Endothelial cell of umbilical vein (primary cell): ENCODE results near the gene SYT11. TPM values are rescaled to one million over a fixed set of nuclear protein-coding genes. Genes with fewer than 3 reads are reported as not detected.

Experiments used
- BruUV-seq: library from RNA; stranded (reverse); fragments of 400-500 nt; replicated peaks from 2 replicates; lab custom pipeline; 2021; lab: Mats Ljungman, UMichigan
- CTCF ChIA-PET: fragments of 300-600, 350-600 bp; sonication (Branson Sonifier 250); formaldehyde crosslinking; loops from one replicate; lab custom pipeline; 2021; ENCODE audit warnings: antibody characterized with exemption, inconsistent platforms; lab: Charles Lee
- POLR2A ChIA-PET: fragments of 300-600, 350-600 bp; sonication (Branson Sonifier 250); formaldehyde crosslinking; loops from one replicate; lab custom pipeline; 2021; ENCODE audit warnings: antibody characterized with exemption, inconsistent platforms; lab: Charles Lee
- DNase-seq: peaks from one replicate; pipeline ENCODE4 v3.0.0-alpha.2; 2011; ENCODE audit warnings: low read depth, low spot score
- FAIRE-seq: peaks from 2 replicates; lab custom pipeline; 2011; peaks lifted over from hg19 to GRCh38; lab: Jason Lieb, UNC
- H2AFZ ChIP-seq: 2 replicates; pipeline ENCODE4 v1.6.0; 2012; ENCODE audit warnings: low read depth, low read length, control low read depth, inconsistent platforms
- H3K27ac ChIP-seq: 2 replicates; pipeline ENCODE4 v1.5.1; 2011; ENCODE audit warnings: low read depth, mild to moderate bottlenecking, control low read depth, low read length, moderate library complexity; ENCODE audit not compliant: insufficient read depth
- H3K27me3 ChIP-seq, 2 experiments: 2 replicates each; pipeline versions ENCODE4 v1.6.0 to v1.6.1; 2011; ENCODE audit warnings: low read length in 2 of 2, mixed read lengths in 1 of 2; ENCODE audit not compliant: control insufficient read depth in 2 of 2, insufficient read depth in 2 of 2
- H3K36me3 ChIP-seq, 2 experiments: 2 replicates in 1 of 2; 3 replicates in 1 of 2; pipeline ENCODE4 v1.5.1; 2011; ENCODE audit warnings: low read length in 2 of 2, mild to moderate bottlenecking in 1 of 2, moderate library complexity in 1 of 2; ENCODE audit not compliant: control insufficient read depth in 2 of 2, insufficient read depth in 2 of 2; ENCODE audit errors: extremely low read depth in 1 of 2
- H3K4me1 ChIP-seq: 3 replicates; pipeline ENCODE4 v1.5.1; 2011; ENCODE audit warnings: mild to moderate bottlenecking, low read length; ENCODE audit not compliant: control insufficient read depth, insufficient read depth; ENCODE audit errors: extremely low read depth
- H3K4me2 ChIP-seq: 2 replicates; pipeline ENCODE4 v1.6.1; 2011; ENCODE audit warnings: low read length, control low read depth, mixed read lengths; ENCODE audit not compliant: insufficient read depth
- H3K4me3 ChIP-seq, 3 experiments: fragments of 200-600 bp in 1 of 3; sonication (generic), shearing (Covaris generic) in 1 of 3; replicated peaks in 1 of 3; 2 replicates each; pipeline ENCODE4 v1.5.1; 2011 to 2016; ENCODE audit warnings: control low read depth in 3 of 3, low read length in 3 of 3, mild to moderate bottlenecking in 2 of 3, inconsistent platforms in 1 of 3, low read depth in 1 of 3, moderate library complexity in 1 of 3; ENCODE audit not compliant: insufficient read depth in 1 of 3
- H3K79me2 ChIP-seq: 2 replicates; pipeline ENCODE4 v1.6.0; 2012; ENCODE audit warnings: low read length, inconsistent platforms; ENCODE audit not compliant: control insufficient read depth, insufficient read depth
- H3K9ac ChIP-seq: replicated peaks from 2 replicates; pipeline ENCODE3; 2011; ENCODE audit warnings: low read length, control low read depth; ENCODE audit not compliant: insufficient read depth; ENCODE audit errors: extremely low read depth
- H3K9me1 ChIP-seq: replicated peaks from 3 replicates; pipeline ENCODE4 v1.6.0; 2011; ENCODE audit warnings: mild to moderate bottlenecking, low read length; ENCODE audit not compliant: control insufficient read depth, insufficient read depth; ENCODE audit errors: extremely low read depth
- H3K9me3 ChIP-seq: replicated peaks from 2 replicates; pipeline ENCODE4 v1.5.1; 2012; ENCODE audit warnings: low read length, inconsistent platforms; ENCODE audit not compliant: control insufficient read depth, insufficient read depth
- H4K20me1 ChIP-seq: replicated peaks from 2 replicates; pipeline ENCODE3; 2011; ENCODE audit warnings: mild to moderate bottlenecking, low read length; ENCODE audit not compliant: control insufficient read depth, insufficient read depth; ENCODE audit errors: extremely low read depth
- EZH2 ChIP-seq: IDR thresholded peaks from 2 replicates; pipeline ENCODE4 v1.6.1; 2012; ENCODE audit warnings: borderline replicate concordance, low read depth, mild to moderate bottlenecking, moderate library complexity, low read length, inconsistent platforms; ENCODE audit not compliant: severe bottlenecking
- FOS ChIP-seq: IDR thresholded peaks from 2 replicates; pipeline ENCODE4 v1.6.1; 2011; ENCODE audit warnings: mild to moderate bottlenecking, low read length, moderate library complexity, borderline replicate concordance; ENCODE audit not compliant: insufficient read depth
- GATA2 ChIP-seq: IDR thresholded peaks from 2 replicates; pipeline ENCODE4 v1.7.0; 2011; ENCODE audit warnings: low read depth, mild to moderate bottlenecking, moderate library complexity, mixed read lengths, low read length; ENCODE audit not compliant: insufficient read length, insufficient read depth
- JUN ChIP-seq: IDR thresholded peaks from 2 replicates; pipeline ENCODE4 v1.6.1; 2011; ENCODE audit warnings: borderline replicate concordance, low read depth; ENCODE audit not compliant: insufficient read length, insufficient read depth
- MYC ChIP-seq: IDR thresholded peaks from one replicate; pipeline ENCODE4 v1.6.1; 2011; ENCODE audit warnings: mild to moderate bottlenecking, low read depth, low read length
- POLR2A ChIP-seq: IDR thresholded peaks from 2 replicates; pipeline ENCODE4 v1.6.1; 2012; ENCODE audit warnings: low read depth, mild to moderate bottlenecking, control low read depth, low read length
- POLR2AphosphoS5 ChIP-seq: IDR thresholded peaks from 2 replicates; pipeline ENCODE4 v1.6.1; 2012; ENCODE audit warnings: low read depth, mild to moderate bottlenecking, control low read depth, low read length, moderate library complexity; ENCODE audit not compliant: insufficient read depth
- dilution Hi-C: fragments of 300-500 bp; cut with MboI; formaldehyde crosslinking; loops from one replicate; pipeline ENCODE4 v1.15.0; 2019; ENCODE audit warnings: low sequenced_read_pairs; ENCODE audit not compliant: extremely low pct_ligation_motif_present
- intact Hi-C: fragments of 100-400 bp; cut with micrococcal nuclease; formaldehyde crosslinking; loops from one replicate; pipeline ENCODE4 v1.10.0; 2022
- polyA plus RNA-seq, 4 experiments: library from polyadenylated mRNA; depleted of rRNA in 3 of 4; stranded (reverse) in 3 of 4; unstranded in 1 of 4; fragments of >200 nt; gene quantifications; 2 replicates each; pipeline versions ENCODE4 v1.2.1 to v1.2.3, GENCODE V29; 2011 to 2012; ENCODE audit warnings: missing spikeins in 1 of 4
- total RNA-seq: library from RNA; stranded (reverse); gene quantifications from 2 replicates; pipeline ENCODE4 v1.2.3, GENCODE V29; 2021
- TF ChIP-seq, protein P1 (sequence below): IDR thresholded peaks from 2 replicates; pipeline ENCODE4 v1.6.1; 2011; ENCODE audit not compliant: insufficient read depth, insufficient read length
- TF ChIP-seq, protein P2 (sequence below), 2 donors: IDR thresholded peaks; 1 replicate in 1 of 2; 2 replicates in 1 of 2; pipeline ENCODE4 v1.5.1; 2011; ENCODE audit warnings: low read length in 2 of 2, mild to moderate bottlenecking in 2 of 2, moderate library complexity in 2 of 2, control low read depth in 1 of 2, inconsistent platforms in 1 of 2, low read depth in 1 of 2; ENCODE audit not compliant: insufficient read depth in 1 of 2; ENCODE audit errors: extremely low read depth in 1 of 2

The SYT11 gene
- total and polyA plus RNA-seq, 2 donors (not counting 3 experiments of a cell fraction or from before 2014, with no cell fraction given) = 28.2 to 36.5 TPM

DNA sequence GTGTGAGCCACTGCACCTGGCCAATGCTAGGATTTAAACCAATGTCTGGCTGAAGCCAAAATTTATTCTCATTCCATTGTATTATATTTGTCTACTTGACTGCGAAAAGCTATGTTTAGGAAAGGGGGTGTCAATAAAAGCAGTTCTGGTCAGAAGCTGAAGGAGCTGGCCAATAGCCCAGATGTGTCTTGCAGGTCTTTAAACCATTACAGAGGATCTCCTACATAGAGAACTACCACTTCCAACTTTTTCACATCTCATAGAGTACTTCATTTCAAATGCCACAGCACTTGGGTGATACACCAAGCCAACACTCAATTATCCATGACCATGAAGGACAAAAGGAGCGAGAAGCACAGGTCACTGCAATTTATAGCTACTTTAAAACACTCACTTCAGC is 2.5 kb downstream of the SYT11 start:
- peaks cover 15% of the 10 kb centered on the region for H3K4me1 ChIP-seq
- no TSS peak for BruUV-seq
- no peak overlapping the region for H3K27ac ChIP-seq
- H3K27me3 ChIP-seq = no peaks in the 10 kb centered on the region
- dilution Hi-C loops = no loop called here
- no peak overlapping the region for H2AFZ ChIP-seq
- no peaks in the 10 kb centered on the region for H3K9me1 ChIP-seq
- H3K36me3 ChIP-seq = no peaks in the 10 kb centered on the region
- H3K9ac ChIP-seq = no peak overlapping the region
- no peaks in the 10 kb centered on the region for H4K20me1 ChIP-seq
- TF ChIP-seq GATA2 (no peak), FOS (no peak), MYC (no peak), POLR2A (no peak), JUN (no peak), EZH2 (no peak), POLR2AphosphoS5 (no peak)
- TF ChIP-seq, protein P1, sequence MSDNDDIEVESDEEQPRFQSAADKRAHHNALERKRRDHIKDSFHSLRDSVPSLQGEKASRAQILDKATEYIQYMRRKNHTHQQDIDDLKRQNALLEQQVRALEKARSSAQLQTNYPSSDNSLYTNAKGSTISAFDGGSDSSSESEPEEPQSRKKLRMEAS = no peak
- TF ChIP-seq, protein P2, sequence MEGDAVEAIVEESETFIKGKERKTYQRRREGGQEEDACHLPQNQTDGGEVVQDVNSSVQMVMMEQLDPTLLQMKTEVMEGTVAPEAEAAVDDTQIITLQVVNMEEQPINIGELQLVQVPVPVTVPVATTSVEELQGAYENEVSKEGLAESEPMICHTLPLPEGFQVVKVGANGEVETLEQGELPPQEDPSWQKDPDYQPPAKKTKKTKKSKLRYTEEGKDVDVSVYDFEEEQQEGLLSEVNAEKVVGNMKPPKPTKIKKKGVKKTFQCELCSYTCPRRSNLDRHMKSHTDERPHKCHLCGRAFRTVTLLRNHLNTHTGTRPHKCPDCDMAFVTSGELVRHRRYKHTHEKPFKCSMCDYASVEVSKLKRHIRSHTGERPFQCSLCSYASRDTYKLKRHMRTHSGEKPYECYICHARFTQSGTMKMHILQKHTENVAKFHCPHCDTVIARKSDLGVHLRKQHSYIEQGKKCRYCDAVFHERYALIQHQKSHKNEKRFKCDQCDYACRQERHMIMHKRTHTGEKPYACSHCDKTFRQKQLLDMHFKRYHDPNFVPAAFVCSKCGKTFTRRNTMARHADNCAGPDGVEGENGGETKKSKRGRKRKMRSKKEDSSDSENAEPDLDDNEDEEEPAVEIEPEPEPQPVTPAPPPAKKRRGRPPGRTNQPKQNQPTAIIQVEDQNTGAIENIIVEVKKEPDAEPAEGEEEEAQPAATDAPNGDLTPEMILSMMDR (IDR thresholded peaks at IDR 0.05; ENCODE audit: extremely low read depth in 1 of 2, insufficient read depth in 1 of 2, low read depth in 1 of 2, low read length in 2 of 2) = no peak
- no peak overlapping the region for H3K4me2 ChIP-seq
- no peak overlapping the region for H3K4me3 ChIP-seq
- peaks cover 4% of the 10 kb centered on the region for H3K79me2 ChIP-seq
- FAIRE-seq (no peak), DNase-seq (no peak)
- ChIA-PET POLR2A (no interaction called here), CTCF (interaction anchor here (1.4 to 3.5 kb wide), 2 partner anchors 11 to 28 kb away, joined by 3 to 11 read pairs; no protein-coding TSS in a partner anchor)
- intact Hi-C loops = no loop called here
- H3K9me3 ChIP-seq = no peaks in the 10 kb centered on the region
